ENCODE data around the gene ADRA2A.

DNA sequence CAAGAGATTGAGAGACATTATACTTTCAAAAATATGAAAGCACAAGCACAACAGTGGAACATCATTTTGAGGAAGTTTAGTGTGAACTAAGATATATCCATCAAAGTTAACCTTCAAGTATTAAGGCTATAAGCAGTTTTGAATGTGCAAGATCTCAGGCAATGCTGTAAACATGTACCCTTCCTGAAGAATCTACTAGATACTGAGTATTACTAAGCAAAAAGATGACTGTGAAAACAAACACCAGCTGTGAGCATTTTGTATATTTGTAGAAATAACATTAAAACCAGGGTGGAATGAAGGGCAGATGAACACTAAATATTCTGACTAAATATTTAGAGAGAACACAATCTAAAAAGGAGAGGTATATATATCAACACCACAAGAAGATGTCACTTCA lies 41.3 kb upstream of the ADRA2A start:
- TF ChIP-seq GATA2 (IDR thresholded peaks at IDR 0.05; ENCODE audit: low read depth, low read length): no peak
- no peak for TF ChIP-seq GATA3 (IDR thresholded peaks at IDR 0.05; ENCODE audit: low read depth, low read length)

Data from SH-SY5Y (cell line).